ENCODE measurements around the gene MTMR3.

Gene MTMR3

DNA sequence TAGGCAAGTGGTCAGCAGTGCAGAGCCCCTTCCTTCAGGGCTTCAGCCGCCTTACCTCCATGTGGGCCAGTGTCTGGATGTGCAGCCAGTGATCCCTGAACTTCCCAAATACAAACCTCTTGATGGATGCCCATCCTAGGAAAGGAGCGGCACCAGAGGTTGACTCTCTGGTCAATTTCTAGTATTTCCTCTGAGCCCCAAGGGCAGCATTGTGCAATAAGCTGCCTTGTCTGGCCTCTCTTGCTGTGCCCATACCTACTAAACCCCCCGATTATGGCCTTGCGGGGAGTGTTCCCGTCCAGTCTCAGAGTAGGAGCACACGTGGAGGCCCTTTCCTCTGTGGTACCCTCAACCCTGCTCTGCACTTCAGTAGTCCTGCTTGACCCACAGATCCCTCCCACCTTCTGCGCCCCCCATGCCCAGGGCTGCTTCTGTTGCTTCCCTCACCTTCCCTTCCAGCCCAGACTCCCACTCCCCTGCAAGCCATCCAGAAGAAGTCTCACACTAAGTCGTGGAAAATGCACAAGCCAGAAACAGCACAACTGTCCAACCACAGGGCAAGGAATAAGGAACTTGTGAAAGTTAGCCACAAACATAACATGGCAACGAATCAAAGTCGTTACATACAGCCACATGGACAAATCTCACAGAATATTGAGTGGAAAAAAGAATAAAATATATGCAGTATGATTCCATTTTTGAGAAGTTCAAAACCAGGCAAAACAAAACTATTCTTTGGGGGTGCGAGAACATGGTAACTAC lies 157.7 kb downstream of the MTMR3 start:
- no peak for TF ChIP-seq GATA3 (IDR thresholded peaks at IDR 0.05; ENCODE audit: low read depth, low read length)
- TF ChIP-seq GATA2 (IDR thresholded peaks at IDR 0.05; ENCODE audit: low read depth, low read length): no peak

GRCh38 chr22:30041475-30041874 lies 158.5 kb downstream of the MTMR3 start:
- no peak for TF ChIP-seq GATA2 (IDR thresholded peaks at IDR 0.05; ENCODE audit: low read depth, low read length)
- no peak for TF ChIP-seq GATA3 (IDR thresholded peaks at IDR 0.05; ENCODE audit: low read depth, low read length)

DNA sequence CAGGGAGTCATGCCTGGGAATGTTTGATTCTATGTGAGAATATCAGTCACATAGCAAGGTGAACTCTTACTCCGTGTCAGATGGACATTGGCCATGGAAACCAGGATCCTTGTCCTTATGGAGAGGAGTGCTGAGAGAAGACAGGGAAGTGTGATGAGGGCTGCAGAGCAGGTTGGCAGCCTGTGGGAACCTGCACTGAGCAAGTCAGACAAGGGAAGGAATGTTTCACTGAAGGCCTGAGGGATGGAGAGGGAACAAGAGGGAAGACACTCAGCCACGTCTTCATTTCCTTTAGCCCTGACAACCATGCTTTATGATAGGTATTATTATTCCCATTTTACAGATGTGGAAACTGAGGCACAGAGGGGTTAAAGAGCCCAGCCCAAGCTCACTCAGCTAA lies 158.9 kb downstream of the MTMR3 start:
- no peak for TF ChIP-seq GATA3 (IDR thresholded peaks at IDR 0.05; ENCODE audit: low read depth, low read length)
- no peak for TF ChIP-seq GATA2 (IDR thresholded peaks at IDR 0.05; ENCODE audit: low read depth, low read length)

DNA sequence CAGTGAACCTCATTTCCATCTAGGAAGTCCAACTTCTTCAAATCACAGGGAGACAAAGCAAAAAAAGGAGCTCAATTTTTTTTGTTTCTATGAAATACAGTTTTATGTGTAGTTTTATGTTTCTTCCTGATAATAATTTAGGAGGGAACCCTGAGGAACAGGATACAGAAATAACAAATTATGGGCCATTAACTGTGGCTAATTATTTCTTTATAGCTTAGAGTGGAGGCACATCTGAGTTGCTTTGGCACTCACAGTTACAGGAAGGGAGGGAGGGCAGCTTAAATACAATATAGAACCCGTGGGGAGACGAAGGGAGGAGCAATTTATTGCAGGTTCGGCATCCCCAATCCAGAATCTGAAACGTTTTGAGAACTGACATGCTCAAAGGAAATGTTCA lies 160.2 kb downstream of the MTMR3 start:
- no peak for TF ChIP-seq GATA3 (IDR thresholded peaks at IDR 0.05; ENCODE audit: low read depth, low read length)
- TF ChIP-seq GATA2 (IDR thresholded peaks at IDR 0.05; ENCODE audit: low read depth, low read length): no peak

- TF ChIP-seq GATA2 (IDR thresholded peaks at IDR 0.05; ENCODE audit: low read depth, low read length): no peak
- TF ChIP-seq GATA3 (IDR thresholded peaks at IDR 0.05; ENCODE audit: low read depth, low read length): no peak
Observed at GRCh38 chr22:30044369-30044768, 161.4 kb downstream of the MTMR3 start.

DNA sequence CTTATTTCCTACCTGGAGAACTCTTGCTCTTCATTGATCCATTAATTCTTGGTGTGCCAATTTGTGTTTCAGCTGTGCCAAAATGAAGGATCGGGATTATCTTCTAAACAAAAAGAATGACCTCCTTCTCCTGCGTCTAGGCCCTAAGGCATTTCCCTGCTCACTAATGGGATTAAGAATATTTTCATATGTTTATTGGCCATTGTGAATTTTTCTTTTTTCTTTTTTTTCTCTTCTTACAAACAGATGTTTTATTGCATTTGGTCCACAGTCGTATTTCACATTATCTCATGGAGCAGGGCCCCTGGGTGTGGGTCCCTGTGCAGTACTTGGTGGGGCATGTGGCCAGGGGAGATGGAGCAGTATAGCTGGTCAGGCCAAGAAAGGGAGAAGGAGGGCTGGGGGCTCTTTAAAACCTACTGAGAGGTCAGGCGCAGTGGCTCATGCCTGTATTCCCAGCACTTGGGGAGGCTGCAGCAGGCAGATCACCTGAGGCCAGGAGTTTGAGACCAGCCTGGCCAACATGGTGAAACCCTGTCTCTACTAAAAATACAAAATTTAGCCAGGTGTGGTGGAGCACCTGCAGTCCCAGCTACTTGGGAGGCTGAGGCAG lies 162.0 kb downstream of the MTMR3 start:
- TF ChIP-seq GATA3 (IDR thresholded peaks at IDR 0.05; ENCODE audit: low read depth, low read length) (no peak), GATA2 (IDR thresholded peaks at IDR 0.05; ENCODE audit: low read depth, low read length) (no peak)

DNA sequence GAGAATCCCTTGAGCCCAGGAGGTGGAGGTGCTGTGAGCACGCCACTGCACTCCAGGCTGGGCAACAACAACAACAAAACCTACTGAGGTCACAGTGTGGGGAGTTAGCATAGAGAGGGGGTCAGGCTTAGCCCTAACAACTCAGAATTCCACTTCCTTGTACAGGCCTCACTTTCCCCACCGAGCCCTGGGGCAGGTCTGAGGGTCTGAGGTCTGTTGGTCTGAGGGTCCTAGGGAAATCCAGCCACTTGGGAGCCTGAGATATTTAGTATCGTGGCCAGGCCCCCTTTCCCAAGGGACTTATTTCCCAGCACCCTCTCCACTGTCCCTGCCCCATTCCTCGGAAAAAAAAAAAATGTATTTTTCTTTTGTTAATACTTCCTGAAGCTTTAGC lies 162.5 kb downstream of the MTMR3 start:
- TF ChIP-seq GATA2 (IDR thresholded peaks at IDR 0.05; ENCODE audit: low read depth, low read length) (no peak), GATA3 (IDR thresholded peaks at IDR 0.05; ENCODE audit: low read depth, low read length) (no peak)

DNA sequence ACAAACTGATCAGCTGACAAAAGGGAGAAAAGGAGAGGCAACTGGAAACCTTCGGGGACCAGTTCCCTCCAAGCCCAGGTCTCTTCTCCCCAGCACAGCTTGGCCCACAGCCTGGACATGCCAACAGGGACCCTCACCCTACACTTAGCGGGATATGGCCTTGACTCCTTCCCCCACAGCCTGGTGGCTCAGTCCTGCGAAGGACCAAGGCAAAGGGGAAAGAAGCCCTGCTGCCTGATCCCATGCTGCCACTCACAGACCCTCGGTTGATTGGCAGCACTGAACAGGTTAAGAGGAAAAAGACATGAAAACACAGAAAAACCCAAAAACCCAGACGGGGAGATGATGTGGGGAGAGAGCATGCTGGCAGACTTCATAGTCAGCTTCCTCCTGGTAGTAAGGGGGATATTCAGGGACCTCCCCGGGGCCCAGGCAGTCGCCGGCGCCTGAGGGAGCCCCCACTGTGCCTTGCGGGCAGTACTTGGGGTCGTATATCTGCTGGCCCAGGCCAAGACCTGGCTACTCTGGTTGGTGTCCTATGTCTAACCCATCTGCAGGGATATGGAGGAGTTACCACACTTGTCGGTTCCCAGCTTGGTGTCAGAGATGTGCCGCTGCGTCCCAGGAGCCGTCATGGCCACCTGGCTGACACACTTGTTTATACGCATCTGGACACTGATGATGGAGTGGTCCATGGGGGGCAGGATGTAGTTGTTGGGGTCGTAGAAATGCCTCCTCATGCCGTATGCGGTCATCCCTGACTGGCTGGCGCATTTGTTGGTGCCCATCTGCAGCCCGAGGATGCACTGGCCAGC lies 163.1 kb downstream of the MTMR3 start:
- no peak for TF ChIP-seq GATA3 (IDR thresholded peaks at IDR 0.05; ENCODE audit: low read depth, low read length)
- TF ChIP-seq GATA2 (IDR thresholded peaks at IDR 0.05; ENCODE audit: low read depth, low read length): no peak

DNA sequence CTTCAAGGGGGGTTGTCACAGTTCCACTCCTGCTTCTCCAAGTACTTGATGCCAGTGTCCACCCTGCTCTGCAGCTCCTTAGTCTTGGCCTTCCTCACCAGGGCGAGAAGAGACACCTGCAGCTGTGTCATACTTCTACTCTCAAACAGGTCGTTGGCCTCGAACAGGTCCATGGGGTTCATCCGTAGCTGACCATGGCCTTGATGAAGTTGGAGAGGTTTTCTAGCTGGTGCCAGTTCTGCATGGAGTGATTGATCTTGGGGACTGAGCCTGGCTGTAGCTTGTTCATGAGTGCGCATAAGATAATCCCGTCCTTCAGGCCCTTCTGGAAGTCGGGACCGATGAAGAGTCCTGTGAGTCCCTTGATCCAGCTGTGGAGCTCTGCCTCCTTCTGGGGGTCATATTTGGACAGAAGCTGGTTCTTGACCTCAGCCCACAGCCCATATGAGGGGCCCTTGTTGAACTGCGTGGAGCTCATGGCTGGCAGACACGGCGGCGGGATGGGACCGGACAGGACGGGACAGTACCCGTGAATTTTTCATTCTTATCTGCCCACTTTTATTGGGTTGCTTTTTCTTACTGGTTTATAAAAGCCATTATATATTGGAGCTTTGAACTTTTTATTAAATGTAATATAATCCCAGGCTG lies 163.9 kb downstream of the MTMR3 start:
- TF ChIP-seq GATA2 (IDR thresholded peaks at IDR 0.05; ENCODE audit: low read depth, low read length): no peak
- TF ChIP-seq GATA3 (IDR thresholded peaks at IDR 0.05; ENCODE audit: low read depth, low read length): no peak

DNA sequence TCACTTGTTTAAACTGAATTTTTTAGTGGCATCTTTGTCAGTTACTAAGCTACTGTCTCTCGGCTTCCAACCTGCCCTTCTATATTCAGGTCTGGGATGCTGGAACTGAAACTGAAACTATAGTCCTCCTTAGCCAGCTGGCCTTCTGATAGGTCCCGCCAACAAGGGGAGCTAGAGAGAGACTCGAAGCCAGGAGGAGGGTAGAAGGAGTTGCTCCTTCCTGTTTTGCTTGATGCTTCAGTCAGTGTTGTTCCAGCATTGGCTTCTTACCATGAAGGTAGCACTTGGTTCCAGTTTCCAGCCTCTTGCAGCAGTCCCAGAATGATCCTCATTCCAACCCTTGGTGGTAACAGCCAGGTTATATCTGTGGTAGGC lies 164.4 kb downstream of the MTMR3 start:
- TF ChIP-seq GATA2 (IDR thresholded peaks at IDR 0.05; ENCODE audit: low read depth, low read length) (no peak), GATA3 (IDR thresholded peaks at IDR 0.05; ENCODE audit: low read depth, low read length) (no peak)

- TF ChIP-seq GATA2 (IDR thresholded peaks at IDR 0.05; ENCODE audit: low read depth, low read length) (no peak), GATA3 (IDR thresholded peaks at IDR 0.05; ENCODE audit: low read depth, low read length) (no peak)
Observed at GRCh38 chr22:30048681-30049080, 165.7 kb downstream of the MTMR3 start.

GRCh38 chr22:30054067-30054763 lies 171.2 kb downstream of the MTMR3 start:
- TF ChIP-seq GATA3 (IDR thresholded peaks at IDR 0.05; ENCODE audit: low read depth, low read length): no peak
- TF ChIP-seq GATA2 (IDR thresholded peaks at IDR 0.05; ENCODE audit: low read depth, low read length): no peak

GRCh38 chr22:30054764-30055069 lies 171.7 kb downstream of the MTMR3 start:
- TF ChIP-seq GATA3 (IDR thresholded peaks at IDR 0.05; ENCODE audit: low read depth, low read length) (no peak), GATA2 (IDR thresholded peaks at IDR 0.05; ENCODE audit: low read depth, low read length) (peak; percentile 66; the same call in 1 of the 2 replicates)

GRCh38 chr22:30056015-30056414 lies 173.0 kb downstream of the MTMR3 start:
- no peak for TF ChIP-seq GATA2 (IDR thresholded peaks at IDR 0.05; ENCODE audit: low read depth, low read length)
- no peak for TF ChIP-seq GATA3 (IDR thresholded peaks at IDR 0.05; ENCODE audit: low read depth, low read length)

Measured in SH-SY5Y (cell line).